ENCODE measurements around the gene HRH1.

- TF ChIP-seq, protein P1, sequence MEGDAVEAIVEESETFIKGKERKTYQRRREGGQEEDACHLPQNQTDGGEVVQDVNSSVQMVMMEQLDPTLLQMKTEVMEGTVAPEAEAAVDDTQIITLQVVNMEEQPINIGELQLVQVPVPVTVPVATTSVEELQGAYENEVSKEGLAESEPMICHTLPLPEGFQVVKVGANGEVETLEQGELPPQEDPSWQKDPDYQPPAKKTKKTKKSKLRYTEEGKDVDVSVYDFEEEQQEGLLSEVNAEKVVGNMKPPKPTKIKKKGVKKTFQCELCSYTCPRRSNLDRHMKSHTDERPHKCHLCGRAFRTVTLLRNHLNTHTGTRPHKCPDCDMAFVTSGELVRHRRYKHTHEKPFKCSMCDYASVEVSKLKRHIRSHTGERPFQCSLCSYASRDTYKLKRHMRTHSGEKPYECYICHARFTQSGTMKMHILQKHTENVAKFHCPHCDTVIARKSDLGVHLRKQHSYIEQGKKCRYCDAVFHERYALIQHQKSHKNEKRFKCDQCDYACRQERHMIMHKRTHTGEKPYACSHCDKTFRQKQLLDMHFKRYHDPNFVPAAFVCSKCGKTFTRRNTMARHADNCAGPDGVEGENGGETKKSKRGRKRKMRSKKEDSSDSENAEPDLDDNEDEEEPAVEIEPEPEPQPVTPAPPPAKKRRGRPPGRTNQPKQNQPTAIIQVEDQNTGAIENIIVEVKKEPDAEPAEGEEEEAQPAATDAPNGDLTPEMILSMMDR (CRISPR knock-in tag; IDR thresholded peaks at IDR 0.05): no peak
- no peak for TF ChIP-seq POLR2A (IDR thresholded peaks at IDR 0.05; ENCODE audit: insufficient read depth in 1 of 2, low read depth in 2 of 2, low read length in 2 of 2)
- TF ChIP-seq CREB1 (IDR thresholded peaks at IDR 0.05): no peak
- no peak for TF ChIP-seq CREB1 (CRISPR knock-in tag; IDR thresholded peaks at IDR 0.05)
- TF ChIP-seq EZH2 (conservative IDR thresholded peaks at IDR 0.05; ENCODE audit: low read depth, low read length): no peak
- TF ChIP-seq MYC (CRISPR knock-in tag; IDR thresholded peaks at IDR 0.05; ENCODE audit: borderline replicate concordance): no peak
- no peak for TF ChIP-seq PRPF4 (IDR thresholded peaks at IDR 0.05; ENCODE audit: low read depth, low read length, poor library complexity, severe bottlenecking)
- TF ChIP-seq ZSCAN22 (CRISPR knock-in tag; IDR thresholded peaks at IDR 0.05): no peak
Measured at GRCh38 chr3:11136830-11137626, 17.3 kb upstream of the HRH1 start.
